DND-41 (cell line): ENCODE data around the gene PSPC1.

Experiments used
- CTCF ChIP-seq: IDR thresholded peaks from 2 replicates; pipeline ENCODE4 v1.5.1; 2012; ENCODE audit warnings: borderline replicate concordance, low read length, moderate library complexity, mild to moderate bottlenecking; ENCODE audit not compliant: poor library complexity, severe bottlenecking; ENCODE audit errors: extremely low read depth
- EZH2 ChIP-seq: IDR thresholded peaks from 3 replicates; pipeline ENCODE4 v1.6.1; 2012; ENCODE audit warnings: borderline replicate concordance, low read depth, mild to moderate bottlenecking, moderate library complexity, low read length, inconsistent platforms; ENCODE audit not compliant: severe bottlenecking

- TF ChIP-seq EZH2 (no peak), CTCF (no peak)
Observed at GRCh38 chr13:19676168-19676567, 106.6 kb downstream of the PSPC1 start.
